ENCODE data around the gene MSRB2. TPM values are rescaled to one million over a fixed set of nuclear protein-coding genes. Genes with fewer than 3 reads are reported as not detected.

The MSRB2 gene
- total RNA-seq, 4 donors from 2014 or later: 3.9 to 15.1 (median 9.1) TPM

DNA sequence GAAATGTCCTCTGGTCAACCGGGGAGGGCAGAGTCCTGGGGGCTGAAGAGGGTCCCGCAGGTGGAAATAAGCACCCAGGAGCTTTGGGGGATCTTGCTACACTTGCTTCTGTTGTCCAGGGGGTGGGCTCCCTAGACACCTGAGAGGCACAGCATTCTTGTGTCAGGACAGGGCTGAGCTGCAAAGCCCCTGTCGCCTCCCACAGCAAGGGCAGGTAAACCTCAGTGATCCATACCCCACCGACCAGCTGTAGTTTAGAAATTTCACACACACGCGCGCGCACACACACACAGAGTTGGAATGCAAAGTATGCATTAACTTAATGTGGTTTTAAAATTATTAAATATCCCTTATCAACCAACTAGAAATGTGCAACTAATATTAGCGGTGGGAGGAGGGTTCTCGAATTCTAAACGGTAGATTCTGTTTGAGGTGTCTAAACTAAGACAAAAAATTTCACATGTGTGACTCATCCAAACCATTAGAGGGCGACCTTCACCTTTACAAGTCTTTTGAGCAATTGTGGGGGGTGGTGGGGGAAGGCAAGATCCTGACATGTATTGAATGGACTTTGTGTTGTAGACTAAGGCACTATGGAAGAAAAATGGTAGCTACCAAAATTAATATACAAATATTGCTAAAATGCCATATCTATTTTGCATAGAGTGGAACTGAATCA, 62.5 kb downstream of the MSRB2 start:
- intact Hi-C loops (cut with DNase I; ENCODE audit: low total_unique reads): no loop called here
- WGBS, 2 donors: 40 to 44% methylated on average over 11 to 12 of the region's 12 CpGs
- no peak overlapping the region for H3K4me3 ChIP-seq (ENCODE audit: low read depth, poor library complexity, severe bottlenecking)
- DNase-seq (ENCODE audit: low spot score in 2 of 2): no peak
- TF ChIP-seq POLR2A (IDR thresholded peaks at IDR 0.05): no peak
- TF ChIP-seq, protein P1, sequence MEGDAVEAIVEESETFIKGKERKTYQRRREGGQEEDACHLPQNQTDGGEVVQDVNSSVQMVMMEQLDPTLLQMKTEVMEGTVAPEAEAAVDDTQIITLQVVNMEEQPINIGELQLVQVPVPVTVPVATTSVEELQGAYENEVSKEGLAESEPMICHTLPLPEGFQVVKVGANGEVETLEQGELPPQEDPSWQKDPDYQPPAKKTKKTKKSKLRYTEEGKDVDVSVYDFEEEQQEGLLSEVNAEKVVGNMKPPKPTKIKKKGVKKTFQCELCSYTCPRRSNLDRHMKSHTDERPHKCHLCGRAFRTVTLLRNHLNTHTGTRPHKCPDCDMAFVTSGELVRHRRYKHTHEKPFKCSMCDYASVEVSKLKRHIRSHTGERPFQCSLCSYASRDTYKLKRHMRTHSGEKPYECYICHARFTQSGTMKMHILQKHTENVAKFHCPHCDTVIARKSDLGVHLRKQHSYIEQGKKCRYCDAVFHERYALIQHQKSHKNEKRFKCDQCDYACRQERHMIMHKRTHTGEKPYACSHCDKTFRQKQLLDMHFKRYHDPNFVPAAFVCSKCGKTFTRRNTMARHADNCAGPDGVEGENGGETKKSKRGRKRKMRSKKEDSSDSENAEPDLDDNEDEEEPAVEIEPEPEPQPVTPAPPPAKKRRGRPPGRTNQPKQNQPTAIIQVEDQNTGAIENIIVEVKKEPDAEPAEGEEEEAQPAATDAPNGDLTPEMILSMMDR (IDR thresholded peaks at IDR 0.05): no peak

GRCh38 chr10:23158370-23158769, 63.0 kb downstream of the MSRB2 start:
- 2 to 9% methylated on average over 5 of the region's 5 CpGs for WGBS, 2 donors
- TF ChIP-seq, protein P1 (IDR thresholded peaks at IDR 0.05): peak in 1 of 3 donors; percentile 7
- TF ChIP-seq POLR2A (IDR thresholded peaks at IDR 0.05): no peak
- intact Hi-C loops (cut with DNase I; ENCODE audit: low total_unique reads): no loop called here
- DNase-seq (ENCODE audit: low spot score in 2 of 2): no peak
- no peak overlapping the region for H3K4me3 ChIP-seq (ENCODE audit: low read depth, poor library complexity, severe bottlenecking)

GRCh38 chr10:23171232-23171876, 76.0 kb downstream of the MSRB2 start:
- no peak overlapping the region for H3K4me3 ChIP-seq (ENCODE audit: low read depth, poor library complexity, severe bottlenecking)
- no peak for TF ChIP-seq POLR2A (IDR thresholded peaks at IDR 0.05)
- TF ChIP-seq, protein P1 (IDR thresholded peaks at IDR 0.05): no peak
- DNase-seq (ENCODE audit: low spot score in 2 of 2): no peak
- intact Hi-C loops (cut with DNase I; ENCODE audit: low total_unique reads): no loop called here
- 11 to 15% methylated on average over 26 of the region's 26 CpGs for WGBS, 2 donors

Other genes starting within 250 kb of the MSRB2 start
- not detected for gene ARMC3, start 167.5 kb upstream of the MSRB2 start, total RNA-seq
- gene PTF1A, start 96.7 kb downstream of the MSRB2 start, total RNA-seq: not detected
- gene C10orf67, start 249.2 kb downstream of the MSRB2 start, total RNA-seq: 1 to 10 TPM in 1 of 4 donors, under 1 TPM in 3; 0.30 to 1.3 (median 0.65) TPM

All from lower leg skin (tissue), 4 donors.